HG03565 (cell line): ENCODE results near the gene ASGR1.
"Not testable (repeated sequence)": the region's sequence is repeated elsewhere in the genome, so short reads cannot be mapped to it uniquely, and the experiment has no call there.

ENCODE experiments used
- ATAC-seq: cut with Tn5 transposase; IDR thresholded peaks from one replicate; pipeline ENCODE4 v1.9.1; 2021; ENCODE audit warnings: mild to moderate bottlenecking, moderate library complexity; ENCODE audit not compliant: unreplicated experiment

The ASGR1 gene

DNA sequence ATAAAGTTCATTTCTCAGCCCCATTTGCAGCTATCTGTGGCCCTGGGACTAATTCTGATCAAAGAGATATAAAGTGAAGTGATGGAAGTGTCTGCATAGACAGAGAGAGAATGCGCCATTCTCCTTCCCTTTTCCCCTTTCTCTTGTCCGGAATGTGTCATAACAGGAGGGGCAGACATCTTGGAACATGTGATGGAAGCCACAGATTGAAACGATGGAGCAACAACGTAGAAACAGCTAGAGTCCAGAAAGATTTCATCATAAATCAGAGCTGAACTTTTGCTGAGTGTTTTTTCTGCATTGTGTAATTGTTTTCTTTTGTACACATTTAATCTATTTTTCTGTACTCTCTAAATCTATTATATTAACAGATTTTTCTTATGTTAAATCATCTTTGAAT, 11.3 kb downstream of the ASGR1 start:
- no peak for ATAC-seq

DNA sequence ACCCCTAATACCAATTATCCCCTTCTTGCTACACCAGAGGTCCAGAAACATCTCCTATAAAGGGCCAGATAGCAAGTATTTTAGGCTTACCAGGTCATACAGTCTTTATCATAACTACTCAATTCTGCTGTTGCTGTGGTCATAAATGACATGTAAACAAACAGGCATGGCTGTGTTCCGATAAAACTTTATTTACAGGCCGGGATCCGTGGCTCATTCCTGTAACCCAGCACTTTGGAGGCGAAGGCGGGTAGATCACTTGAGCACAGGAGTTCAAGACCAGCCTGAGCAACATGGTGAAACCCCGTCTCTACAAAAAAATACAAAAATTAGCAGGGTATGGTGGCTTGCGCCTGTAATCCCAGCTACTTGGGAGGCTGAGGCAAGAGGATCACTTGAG, 12.3 kb downstream of the ASGR1 start:
- ATAC-seq, result no peak

- ATAC-seq, result not testable (repeated sequence)
These were observed 19.6 kb downstream of the ASGR1 start for GRCh38 chr17:7159571-7159970.

GRCh38 chr17:7158424-7158823, 20.7 kb downstream of the ASGR1 start:
- ATAC-seq, result not testable (repeated sequence)

- ATAC-seq, result no peak
These were observed 22.7 kb downstream of the ASGR1 start for GRCh38 chr17:7156342-7156940.

- no peak for ATAC-seq
These were observed 31.4 kb downstream of the ASGR1 start for GRCh38 chr17:7147772-7148171.

- ATAC-seq, result no peak
These were observed 33.1 kb downstream of the ASGR1 start for GRCh38 chr17:7146115-7146514.

DNA sequence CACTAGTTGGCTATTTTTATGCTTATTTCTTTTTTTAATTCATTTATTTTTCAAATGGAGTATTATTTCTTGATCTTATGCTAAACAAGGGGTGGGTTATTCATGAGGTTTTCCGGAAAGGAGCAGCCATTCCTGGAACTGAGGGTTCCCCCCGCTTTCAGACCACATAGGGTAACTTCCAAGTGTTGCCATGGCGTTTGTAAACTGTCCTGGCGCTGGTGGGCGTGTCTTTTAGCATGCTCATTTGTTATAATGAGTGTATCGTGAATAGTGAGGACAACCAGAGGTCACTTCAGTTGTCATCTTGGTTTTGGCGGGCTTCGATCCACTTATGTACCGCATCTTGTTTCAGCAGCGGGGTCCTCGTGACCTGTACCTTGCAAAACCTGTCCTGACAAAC, 35.0 kb downstream of the ASGR1 start:
- no peak for ATAC-seq

DNA sequence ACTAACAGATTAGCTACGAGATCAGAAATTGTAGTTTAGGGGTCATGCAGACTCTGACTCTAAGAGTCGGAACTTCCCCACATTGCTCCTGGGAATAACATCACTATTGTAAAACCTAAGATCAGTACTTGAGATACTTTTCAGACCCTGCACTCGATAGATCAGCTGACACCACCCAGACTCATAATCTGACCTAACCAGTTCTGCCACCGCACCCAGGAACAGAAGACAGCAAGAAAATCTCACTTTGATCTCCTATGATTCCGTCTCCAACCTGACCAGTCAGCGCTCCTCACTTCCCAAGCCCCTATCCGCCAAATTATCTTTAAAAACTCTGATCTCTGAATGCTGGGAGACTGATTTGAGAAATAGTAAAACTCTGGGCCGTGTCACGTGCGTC, 37.3 kb downstream of the ASGR1 start:
- ATAC-seq, result no peak

- ATAC-seq, result no peak
These were observed 39.8 kb downstream of the ASGR1 start for GRCh38 chr17:7139400-7139799.

DNA sequence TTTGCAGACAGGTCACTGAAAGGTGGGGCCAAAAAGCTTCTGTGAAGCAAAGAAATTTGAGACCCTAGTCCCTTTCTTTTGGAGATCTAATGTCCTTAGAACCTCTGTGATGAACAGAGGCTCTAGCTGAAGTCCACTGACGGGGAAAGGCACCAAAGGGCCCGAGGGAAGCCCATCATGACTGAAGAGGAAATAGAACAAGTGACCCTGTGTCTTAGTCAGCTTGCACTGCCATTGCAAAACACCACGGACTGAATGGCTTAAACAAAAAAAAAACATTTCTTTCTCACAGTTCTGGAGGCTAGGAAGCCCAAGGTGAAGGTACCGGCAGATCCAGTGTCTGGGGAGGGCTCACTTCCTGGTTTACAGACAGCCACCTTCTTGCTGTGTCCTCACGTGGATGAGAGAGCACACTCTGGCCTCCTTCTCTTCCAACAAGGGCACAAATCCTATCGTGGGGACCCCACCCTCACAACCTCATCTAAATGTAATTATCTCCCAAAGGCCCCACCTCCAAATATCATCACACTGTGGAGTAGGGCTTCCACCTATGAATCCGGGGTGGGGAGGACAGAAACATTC, 40.3 kb downstream of the ASGR1 start:
- no peak for ATAC-seq

DNA sequence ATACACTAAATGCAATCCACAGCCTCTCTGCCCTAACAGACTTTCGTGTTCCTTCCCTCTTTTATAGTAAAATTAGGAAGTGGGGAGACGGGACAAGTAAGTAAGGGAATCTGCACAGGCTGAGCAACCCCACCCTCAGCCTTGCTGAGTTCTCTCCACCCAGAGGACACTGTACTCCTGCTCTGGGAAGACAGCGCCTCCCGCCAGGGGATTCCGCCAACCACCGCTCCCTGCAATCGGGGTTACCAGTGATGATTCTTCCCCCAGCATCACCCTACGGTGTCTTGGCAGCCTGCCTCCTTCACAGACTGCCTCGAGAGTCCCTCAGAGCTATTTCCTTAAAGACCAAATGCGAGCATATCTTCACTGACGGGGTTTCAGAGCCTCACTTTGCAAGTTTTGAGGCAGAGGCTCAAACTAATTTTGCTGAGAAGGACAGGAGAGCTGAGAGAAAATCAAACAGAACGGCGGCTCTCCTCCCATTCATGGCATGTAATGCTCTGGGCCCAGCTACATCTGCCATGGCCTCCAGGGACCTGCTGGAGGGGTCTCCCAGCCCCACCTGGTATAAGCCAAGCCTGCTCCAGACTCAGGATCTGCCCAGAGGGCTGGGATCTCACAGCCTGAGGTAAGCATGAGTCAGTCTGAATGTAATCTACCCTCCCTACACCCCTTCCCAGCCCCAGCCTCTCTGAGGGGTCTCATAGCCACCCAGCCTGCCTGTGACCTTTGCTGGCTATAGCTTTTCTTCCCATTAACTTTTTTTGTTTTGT, 41.8 kb downstream of the ASGR1 start:
- ATAC-seq, result no peak

GRCh38 chr17:7136266-7136877, 42.8 kb downstream of the ASGR1 start:
- no peak for ATAC-seq

DNA sequence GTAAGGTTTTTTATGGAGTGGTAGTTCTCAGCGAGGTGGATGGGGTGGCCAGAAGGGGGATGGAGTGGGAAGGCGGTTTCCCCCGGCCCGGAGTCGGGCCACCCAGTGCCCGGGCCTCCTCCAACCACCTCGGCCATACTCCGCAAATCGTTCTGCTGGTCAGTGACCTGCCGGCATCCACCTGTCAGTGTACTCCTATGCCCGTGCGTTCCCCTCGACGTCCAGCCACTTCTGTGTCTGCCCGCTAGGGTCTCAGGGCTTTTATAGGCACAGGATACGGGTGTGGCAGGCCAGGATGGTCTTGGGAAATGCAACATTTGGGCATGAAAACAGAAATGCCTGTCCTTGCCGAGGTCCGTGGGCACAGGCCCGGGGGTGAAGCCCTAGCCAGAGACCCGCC, 45.3 kb downstream of the ASGR1 start:
- ATAC-seq, result no peak

DNA sequence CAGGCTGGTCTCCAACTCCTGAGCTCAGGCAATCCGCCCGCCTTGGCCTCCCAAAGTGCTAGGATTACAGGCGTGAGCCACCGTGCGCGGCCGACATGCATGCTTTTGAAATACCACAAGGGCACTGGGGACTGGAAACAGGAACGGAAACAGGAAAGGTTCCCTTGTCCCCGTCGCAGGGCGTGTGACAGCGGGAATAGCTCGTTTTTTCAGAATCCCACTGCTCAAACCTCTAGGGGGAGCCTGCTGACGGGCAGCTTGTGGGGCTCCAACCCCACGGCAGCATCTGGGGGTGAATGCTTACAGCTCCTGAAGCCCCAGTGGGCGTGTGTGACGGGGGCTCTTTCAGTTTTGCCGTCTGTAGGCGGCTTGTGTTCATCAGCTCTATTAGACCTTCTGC, 45.7 kb downstream of the ASGR1 start:
- ATAC-seq, result no peak

GRCh38 chr17:7132511-7133094, 46.6 kb downstream of the ASGR1 start:
- ATAC-seq, result no peak

DNA sequence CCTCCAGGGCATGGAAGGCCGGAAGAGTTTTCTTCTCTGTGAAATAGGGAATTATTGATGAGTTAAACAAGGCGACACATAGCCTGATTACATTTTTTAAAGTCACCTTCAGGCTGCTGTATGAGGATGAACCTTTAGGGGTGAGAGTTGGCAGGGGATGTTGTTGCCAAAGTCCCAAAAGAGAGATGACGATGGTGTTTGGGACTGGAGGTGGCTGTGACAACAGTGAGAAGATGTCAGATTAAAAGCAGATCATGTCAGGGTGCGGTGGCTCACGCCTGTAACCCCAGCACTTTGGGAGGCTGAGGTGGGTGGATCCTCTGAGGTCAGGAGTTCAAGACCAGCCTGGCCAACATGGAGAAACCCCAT, 47.8 kb downstream of the ASGR1 start:
- no peak for ATAC-seq

- ATAC-seq, result no peak
These were observed 48.3 kb downstream of the ASGR1 start for GRCh38 chr17:7130621-7131422.

- ATAC-seq, result no peak
These were observed 49.9 kb downstream of the ASGR1 start for GRCh38 chr17:7129311-7129710.

DNA sequence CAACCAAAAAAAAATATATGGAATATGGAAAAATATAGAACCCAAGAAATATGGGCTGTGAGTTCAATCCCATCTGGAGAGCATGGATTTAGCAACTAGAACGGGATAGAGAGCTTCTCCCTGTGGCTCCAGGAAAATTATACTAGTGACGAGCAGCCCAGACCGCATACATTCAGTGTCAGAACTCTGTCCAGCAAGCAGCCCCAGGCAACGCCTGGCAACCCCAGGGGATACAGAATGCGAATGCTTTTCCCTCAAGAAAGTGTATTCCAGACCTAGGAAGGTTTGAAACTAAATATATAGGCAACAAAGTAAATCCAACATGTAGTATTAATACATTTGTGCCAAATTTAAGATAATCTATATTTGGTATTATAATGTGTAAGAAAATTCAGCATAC, 51.0 kb downstream of the ASGR1 start:
- ATAC-seq, result no peak

GRCh38 chr17:7127501-7127900, 51.7 kb downstream of the ASGR1 start:
- not testable (repeated sequence) for ATAC-seq
